SK-N-SH (cell line): ENCODE data around the gene RGS7. TPM values are rescaled to one million over a fixed set of nuclear protein-coding genes. Genes with fewer than 3 reads are reported as not detected.

Experiments used
- CTCF ChIA-PET: fragments of 300-600, 350-600 bp; formaldehyde crosslinking; extraction: SDS; loops from one replicate; lab custom pipeline; 2021; lab: Yijun Ruan, JAX
- POLR2A ChIA-PET: fragments of 350-600 bp; sonication (Branson Sonifier 250); formaldehyde crosslinking; extraction: SDS; loops from one replicate; lab custom pipeline; 2020; ENCODE audit warnings: antibody characterized with exemption, inconsistent platforms; lab: Yijun Ruan, JAX
- DNase-seq: peaks from one replicate; pipeline ENCODE4 v3.0.0; 2012
- H2AFZ ChIP-seq: fragments of 200-600 bp; sonication (generic); 2 replicates; pipeline ENCODE4 v1.8.1; 2016; ENCODE audit warnings: antibody characterized with exemption, mild to moderate bottlenecking, low read depth
- H3F3A ChIP-seq: fragments of 200-600 bp; sonication (generic); replicated peaks from 2 replicates; pipeline ENCODE3; 2016; ENCODE audit warnings: antibody characterized with exemption, mild to moderate bottlenecking; ENCODE audit not compliant: insufficient read depth
- H3K27ac ChIP-seq, 2 experiments: fragments of 200-500 bp in 1 of 2; fragments of 200-600 bp in 1 of 2; sonication (Bioruptor generic) in 1 of 2; sonication (generic), shearing (Covaris generic) in 1 of 2; 2 replicates each; pipeline versions ENCODE4 v1.5.1 to v1.6.1; 2014 to 2016; ENCODE audit warnings: low read depth in 2 of 2, inconsistent platforms in 1 of 2, low read length in 1 of 2, mild to moderate bottlenecking in 1 of 2, mixed read lengths in 1 of 2
- H3K27me3 ChIP-seq: fragments of 200-600 bp; sonication (generic), shearing (Covaris generic); 2 replicates; pipeline ENCODE4 v1.6.1; 2016; ENCODE audit warnings: mixed run types; ENCODE audit not compliant: insufficient read depth
- H3K36me3 ChIP-seq, 2 experiments: fragments of 200-500 bp in 1 of 2; fragments of 200-600 bp in 1 of 2; sonication (Bioruptor generic) in 1 of 2; sonication (generic) in 1 of 2; replicated peaks in 1 of 2; 2 replicates each; pipeline versions ENCODE3 to v1.5.1; 2014 to 2016; ENCODE audit warnings: low read length in 1 of 2, mild to moderate bottlenecking in 1 of 2; ENCODE audit not compliant: insufficient read depth in 2 of 2, control insufficient read depth in 1 of 2
- H3K4me1 ChIP-seq, 2 experiments: fragments of 200-500 bp in 1 of 2; fragments of 200-600 bp in 1 of 2; sonication (Bioruptor generic) in 1 of 2; sonication (generic), shearing (Covaris generic) in 1 of 2; 2 replicates each; pipeline versions ENCODE4 v1.5.1 to v1.6.1; 2014 to 2016; ENCODE audit warnings: low read depth in 1 of 2, low read length in 1 of 2, mixed run types in 1 of 2; ENCODE audit not compliant: insufficient read depth in 2 of 2, control insufficient read depth in 1 of 2
- H3K4me2 ChIP-seq: fragments of 200-600 bp; sonication (generic), shearing (Covaris generic); 2 replicates; pipeline ENCODE4 v1.6.1; 2017; ENCODE audit warnings: mixed run types
- H3K4me3 ChIP-seq, 2 experiments: fragments of 200-500 bp in 1 of 2; fragments of 200-600 bp in 1 of 2; sonication (Bioruptor generic) in 1 of 2; sonication (generic), shearing (Covaris generic) in 1 of 2; 2 replicates each; pipeline versions ENCODE4 v1.5.1 to v1.8.1; 2014 to 2016; ENCODE audit warnings: low read depth in 2 of 2, inconsistent platforms in 1 of 2, low read length in 1 of 2, mild to moderate bottlenecking in 1 of 2, mixed read lengths in 1 of 2, moderate library complexity in 1 of 2
- H3K79me2 ChIP-seq: fragments of 200-600 bp; sonication (generic); 2 replicates; pipeline ENCODE4 v1.8.1; 2017; ENCODE audit warnings: mild to moderate bottlenecking; ENCODE audit not compliant: insufficient read depth
- H3K9ac ChIP-seq: fragments of 200-600 bp; sonication (generic); 2 replicates; pipeline ENCODE4 v1.6.1; 2017; ENCODE audit warnings: mixed run types
- H3K9me2 ChIP-seq: fragments of 200-600 bp; sonication (generic); 2 replicates; pipeline ENCODE4 v1.6.1; 2017; ENCODE audit warnings: mixed run types
- H3K9me3 ChIP-seq: fragments of 200-600 bp; sonication (generic); 2 replicates; pipeline ENCODE4 v1.6.1; 2017; ENCODE audit warnings: mixed run types, mild to moderate bottlenecking, moderate library complexity
- H4K20me1 ChIP-seq: fragments of 200-600 bp; sonication (generic); 2 replicates; pipeline ENCODE4 v1.6.1; 2017; ENCODE audit warnings: mild to moderate bottlenecking, mixed run types; ENCODE audit not compliant: insufficient read depth
- CHD2 ChIP-seq: fragments of 150-350 bp; IDR thresholded peaks from 2 replicates; pipeline ENCODE4 v1.6.1; 2018; ENCODE audit warnings: low read length; ENCODE audit not compliant: partially characterized antibody
- ELF1 ChIP-seq: IDR thresholded peaks from 2 replicates; pipeline ENCODE4 v1.4.0; 2012
- EP300 ChIP-seq, 2 experiments: IDR thresholded peaks; 2 replicates each; pipeline versions ENCODE4 v1.4.0 to v1.6.1; 2012; ENCODE audit warnings: borderline replicate concordance in 1 of 2, low read depth in 1 of 2, low read length in 1 of 2
- FOSL2 ChIP-seq: IDR thresholded peaks from 2 replicates; pipeline ENCODE4 v1.4.0; 2012; ENCODE audit warnings: low read depth, mild to moderate bottlenecking, moderate library complexity, borderline replicate concordance
- FOXJ3 ChIP-seq: sonication (generic); formaldehyde crosslinking; IDR thresholded peaks from 2 replicates; pipeline ENCODE4 v1.5.1; 2020; ENCODE audit warnings: mild to moderate bottlenecking, missing genetic modification reagents
- FOXM1 ChIP-seq: IDR thresholded peaks from 2 replicates; pipeline ENCODE4 v1.4.0; 2012; ENCODE audit warnings: low read depth, mild to moderate bottlenecking
- GABPA ChIP-seq: IDR thresholded peaks from 2 replicates; pipeline ENCODE4 v1.4.0; 2012; ENCODE audit warnings: low read depth, mild to moderate bottlenecking
- IRF3 ChIP-seq: fragments of 150-350 bp; IDR thresholded peaks from 2 replicates; pipeline ENCODE4 v1.6.1; 2016; ENCODE audit warnings: mild to moderate bottlenecking, low read depth, low read length
- JUND ChIP-seq: IDR thresholded peaks from 2 replicates; pipeline ENCODE4 v1.4.0; 2012
- MXI1 ChIP-seq: IDR thresholded peaks from 2 replicates; pipeline ENCODE4 v1.6.1; 2012; ENCODE audit warnings: mild to moderate bottlenecking, low read depth, low read length, improper control_type of control experiment
- NRF1 ChIP-seq: IDR thresholded peaks from 2 replicates; pipeline ENCODE4 v1.6.1; 2012; ENCODE audit warnings: low read depth, mild to moderate bottlenecking, low read length
- PBX3 ChIP-seq: IDR thresholded peaks from 2 replicates; pipeline ENCODE4; 2012
- RAD21 ChIP-seq: IDR thresholded peaks from 2 replicates; pipeline ENCODE4 v1.6.1; 2012; ENCODE audit warnings: mild to moderate bottlenecking, low read length
- TAF1 ChIP-seq: IDR thresholded peaks from 2 replicates; pipeline ENCODE4 v1.6.1; 2012; ENCODE audit warnings: low read depth, mild to moderate bottlenecking, low read length, moderate library complexity, borderline replicate concordance
- YY1 ChIP-seq: IDR thresholded peaks from 2 replicates; pipeline ENCODE4 v1.4.0; 2012; ENCODE audit warnings: low read depth, mild to moderate bottlenecking
- ZBTB33 ChIP-seq: IDR thresholded peaks from 2 replicates; pipeline ENCODE4 v1.4.0; 2012; ENCODE audit warnings: low read depth, borderline replicate concordance
- WGBS: methylation state at CpG from one replicate; pipeline ENCODE4 v1.1.6; 2017; ENCODE audit warnings: low lambda C conversion rate; 5-methylcytosine and 5-hydroxymethylcytosine counted together
- polyA plus RNA-seq, 3 experiments: library from polyadenylated mRNA; depleted of rRNA; stranded (reverse); fragments of >200 nt; gene quantifications; 2 replicates each; pipeline ENCODE4 v1.2.3, GENCODE V29; 2012

RGS7 gene
- polyA plus RNA-seq, 1 of the 3 experiments (the other 2 are of a cell fraction), result 0.36 TPM

- H3K9ac ChIP-seq, result no peak overlapping the region
- H3K9me2 ChIP-seq, result no peaks in the 10 kb centered on the region
- H2AFZ ChIP-seq, result no peak overlapping the region
- no peaks in the 10 kb centered on the region for H3F3A ChIP-seq
- H4K20me1 ChIP-seq, result no peaks in the 10 kb centered on the region
- peaks cover 0 to 2% of the 10 kb centered on the region in 2 experiments; a peak in 1 of 4 replicates for H3K4me1 ChIP-seq
- H3K36me3 ChIP-seq, result no peaks in the 10 kb centered on the region
- TF ChIP-seq FOXJ3 (CRISPR knock-in tag) (no peak), JUND (no peak), YY1 (no peak), IRF3 (no peak), ELF1 (no peak), CHD2 (no peak), GABPA (no peak), FOXM1 (no peak), EP300 (IDR thresholded peaks at IDR 0.05; ENCODE audit: borderline replicate concordance in 1 of 2, low read depth in 1 of 2, low read length in 1 of 2) (no peak), RAD21 (no peak)
- TF ChIP-seq, all 33 proteins: peak for 0
- H3K4me3 ChIP-seq, result no peak overlapping the region
- POLR2A ChIA-PET, result no interaction called here
- no peaks in the 10 kb centered on the region for H3K27me3 ChIP-seq
- 15% methylated on average over 4 of the region's 4 CpGs for WGBS
- CTCF ChIA-PET, result no interaction called here
- H3K4me2 ChIP-seq, result no peak overlapping the region
- no peaks in the 10 kb centered on the region for H3K9me3 ChIP-seq
- no peak for DNase-seq
- H3K79me2 ChIP-seq, result no peaks in the 10 kb centered on the region
- H3K27ac ChIP-seq, result no peak overlapping the region
Measured at GRCh38 chr1:241332037-241332409, 25.0 kb downstream of the RGS7 start.

GRCh38 chr1:241331328-241332036 lies 25.5 kb downstream of the RGS7 start:
- H3K9me3 ChIP-seq, result no peaks in the 10 kb centered on the region
- H3K4me2 ChIP-seq, result no peak overlapping the region
- POLR2A ChIA-PET, result no interaction called here
- H3K27me3 ChIP-seq, result no peaks in the 10 kb centered on the region
- no peak overlapping the region for H2AFZ ChIP-seq
- CTCF ChIA-PET, result no interaction called here
- no peak for DNase-seq
- 23% methylated on average over 3 of the region's 3 CpGs for WGBS
- H3K36me3 ChIP-seq, result no peaks in the 10 kb centered on the region
- no peaks in the 10 kb centered on the region for H4K20me1 ChIP-seq
- no peaks in the 10 kb centered on the region for H3F3A ChIP-seq
- no peaks in the 10 kb centered on the region for H3K9me2 ChIP-seq
- H3K27ac ChIP-seq, result no peak overlapping the region
- peaks cover 0 to 2% of the 10 kb centered on the region in 2 experiments; a peak in 1 of 4 replicates for H3K4me1 ChIP-seq
- no peak for TF ChIP-seq FOXJ3 (CRISPR knock-in tag)
- TF ChIP-seq NRF1, result no peak
- TF ChIP-seq ZBTB33, result no peak
- TF ChIP-seq PBX3, result no peak
- no peak for TF ChIP-seq FOSL2
- TF ChIP-seq TAF1, result no peak
- no peak for TF ChIP-seq MXI1
- no peak for TF ChIP-seq EP300 (IDR thresholded peaks at IDR 0.05; ENCODE audit: borderline replicate concordance in 1 of 2, low read depth in 1 of 2, low read length in 1 of 2)
- H3K9ac ChIP-seq, result no peak overlapping the region
- H3K4me3 ChIP-seq, result no peak overlapping the region
- H3K79me2 ChIP-seq, result no peaks in the 10 kb centered on the region
